ENCODE data around the gene ALKBH4. TPM values are rescaled to one million over a fixed set of nuclear protein-coding genes. Genes with fewer than 3 reads are reported as not detected.
"Not testable (repeated sequence)": the region's sequence is repeated elsewhere in the genome, so short reads cannot be mapped to it uniquely, and the experiment has no call there.

Gene ALKBH4
- total RNA-seq, 2 donors from 2014 or later = 7.1 to 7.2 TPM

GRCh38 chr7:102460467-102460866 lies 4.2 kb downstream of the ALKBH4 start:
- ATAC-seq (no peak), DNase-seq (no peak)
- intact Hi-C loops (cut with DNase I) = no loop called here

- ATAC-seq (no peak), DNase-seq (no peak)
- intact Hi-C loops (cut with DNase I) = no loop called here
Observed at GRCh38 chr7:102459221-102459844, 5.3 kb downstream of the ALKBH4 start.

GRCh38 chr7:102457352-102457924 lies 7.2 kb downstream of the ALKBH4 start:
- no peak for ATAC-seq
- no peak for DNase-seq
- intact Hi-C loops (cut with DNase I) = no loop called here

- ATAC-seq (no peak), DNase-seq (no peak)
- intact Hi-C loops (cut with DNase I) = no loop called here
Observed at GRCh38 chr7:102456327-102456726, 8.3 kb downstream of the ALKBH4 start.

GRCh38 chr7:102455596-102455995 lies 9.1 kb downstream of the ALKBH4 start:
- intact Hi-C loops (cut with DNase I) = no loop called here
- DNase-seq = no peak
- ATAC-seq = no peak

- intact Hi-C loops (cut with DNase I); DNase-seq; ATAC-seq: not testable (repeated sequence)
Observed at GRCh38 chr7:102454932-102455331, 9.7 kb downstream of the ALKBH4 start.

GRCh38 chr7:102454468-102454867 lies 10.2 kb downstream of the ALKBH4 start:
- intact Hi-C loops (cut with DNase I) = no loop called here
- no peak for ATAC-seq

GRCh38 chr7:102453319-102453718 lies 11.3 kb downstream of the ALKBH4 start:
- intact Hi-C loops (cut with DNase I) = no loop called here
- ATAC-seq = peak; percentile 6 to 47
- no peak for DNase-seq

More at GRCh38 chr7:102454468-102454867, 10.2 kb downstream of the ALKBH4 start:
- no peak for DNase-seq

- DNase-seq (no peak), ATAC-seq (no peak)
- intact Hi-C loops (cut with DNase I) = no loop called here
Observed at GRCh38 chr7:102452451-102452850, 12.2 kb downstream of the ALKBH4 start.

GRCh38 chr7:102451371-102452054 lies 13.2 kb downstream of the ALKBH4 start:
- DNase-seq (no peak), ATAC-seq (peak in 1 of 2 donors; percentile 19)
- intact Hi-C loops (cut with DNase I) = no loop called here

GRCh38 chr7:102450242-102450641 lies 14.4 kb downstream of the ALKBH4 start:
- intact Hi-C loops (cut with DNase I) = no loop called here
- no peak for ATAC-seq
- no peak for DNase-seq

- no peak for ATAC-seq
- DNase-seq = no peak
- intact Hi-C loops (cut with DNase I) = no loop called here
Observed at GRCh38 chr7:102449136-102449535, 15.5 kb downstream of the ALKBH4 start.

GRCh38 chr7:102447311-102447710 lies 17.4 kb downstream of the ALKBH4 start:
- intact Hi-C loops (cut with DNase I) = no loop called here
- ATAC-seq = no peak
- DNase-seq = no peak

GRCh38 chr7:102446387-102447156 lies 18.1 kb downstream of the ALKBH4 start:
- no peak for ATAC-seq
- intact Hi-C loops (cut with DNase I) = no loop called here
- DNase-seq = no peak

GRCh38 chr7:102445674-102446071 lies 19.0 kb downstream of the ALKBH4 start:
- DNase-seq = no peak
- intact Hi-C loops (cut with DNase I) = no loop called here
- no peak for ATAC-seq

- intact Hi-C loops (cut with DNase I) = no loop called here
- ATAC-seq (no peak), DNase-seq (no peak)
Observed at GRCh38 chr7:102444961-102445673, 19.5 kb downstream of the ALKBH4 start.

- DNase-seq (peak; percentile 75), ATAC-seq (peak; percentile 70 to 75)
Observed at GRCh38 chr7:102439963-102440795, 24.5 kb downstream of the ALKBH4 start.

GRCh38 chr7:102436118-102436517 lies 28.5 kb downstream of the ALKBH4 start:
- DNase-seq = no peak
- intact Hi-C loops (cut with DNase I) = no loop called here
- ATAC-seq = no peak

More at GRCh38 chr7:102439963-102440795, 24.5 kb downstream of the ALKBH4 start:
- intact Hi-C loops (cut with DNase I) = no loop called here

All from left cardiac atrium (tissue), 4 donors.